ENCODE measurements around the gene INPP4B. TPM values are rescaled to one million over a fixed set of nuclear protein-coding genes. Genes with fewer than 3 reads are reported as not detected.

The INPP4B gene
- polyA plus RNA-seq, 1 experiment: 5.1 TPM

DNA sequence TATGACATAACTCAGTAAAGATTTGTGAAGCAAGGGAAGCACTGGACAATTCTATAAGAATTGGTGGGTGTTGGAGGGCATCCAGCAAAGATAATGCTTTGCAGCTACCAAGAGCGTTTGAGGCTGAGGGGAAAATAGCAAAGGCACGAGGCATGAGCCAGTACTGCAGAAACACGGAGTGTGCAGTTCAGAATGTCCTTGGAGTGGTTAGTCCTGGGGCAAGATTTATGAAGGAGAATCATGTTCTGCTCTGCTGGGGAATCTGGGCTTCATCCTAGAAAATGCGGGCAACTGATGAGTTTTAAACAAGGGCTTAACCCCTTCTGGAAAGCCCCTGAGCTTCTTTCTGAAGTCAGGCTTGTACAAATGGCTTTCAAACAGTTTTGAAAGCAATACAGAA, 757.2 kb downstream of the INPP4B start:
- H3K4me3 ChIP-seq (ENCODE audit: low read depth, low read length): no peak overlapping the region
- no peaks in the 10 kb centered on the region for H3K9me3 ChIP-seq (ENCODE audit: control insufficient read depth, insufficient read depth, low read length)
- H3K27me3 ChIP-seq (ENCODE audit: control insufficient read depth, insufficient read depth, low read length): no peaks in the 10 kb centered on the region
- ChIA-PET POLR2A (no interaction called here), CTCF (no interaction called here)
- H3K27ac ChIP-seq (ENCODE audit: low read depth, low read length): no peak overlapping the region
- no peak for DNase-seq (ENCODE audit: low read depth, low spot score)
- TF ChIP-seq, protein P1, sequence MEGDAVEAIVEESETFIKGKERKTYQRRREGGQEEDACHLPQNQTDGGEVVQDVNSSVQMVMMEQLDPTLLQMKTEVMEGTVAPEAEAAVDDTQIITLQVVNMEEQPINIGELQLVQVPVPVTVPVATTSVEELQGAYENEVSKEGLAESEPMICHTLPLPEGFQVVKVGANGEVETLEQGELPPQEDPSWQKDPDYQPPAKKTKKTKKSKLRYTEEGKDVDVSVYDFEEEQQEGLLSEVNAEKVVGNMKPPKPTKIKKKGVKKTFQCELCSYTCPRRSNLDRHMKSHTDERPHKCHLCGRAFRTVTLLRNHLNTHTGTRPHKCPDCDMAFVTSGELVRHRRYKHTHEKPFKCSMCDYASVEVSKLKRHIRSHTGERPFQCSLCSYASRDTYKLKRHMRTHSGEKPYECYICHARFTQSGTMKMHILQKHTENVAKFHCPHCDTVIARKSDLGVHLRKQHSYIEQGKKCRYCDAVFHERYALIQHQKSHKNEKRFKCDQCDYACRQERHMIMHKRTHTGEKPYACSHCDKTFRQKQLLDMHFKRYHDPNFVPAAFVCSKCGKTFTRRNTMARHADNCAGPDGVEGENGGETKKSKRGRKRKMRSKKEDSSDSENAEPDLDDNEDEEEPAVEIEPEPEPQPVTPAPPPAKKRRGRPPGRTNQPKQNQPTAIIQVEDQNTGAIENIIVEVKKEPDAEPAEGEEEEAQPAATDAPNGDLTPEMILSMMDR (IDR thresholded peaks at IDR 0.05; ENCODE audit: low read depth, low read length): no peak

DNA sequence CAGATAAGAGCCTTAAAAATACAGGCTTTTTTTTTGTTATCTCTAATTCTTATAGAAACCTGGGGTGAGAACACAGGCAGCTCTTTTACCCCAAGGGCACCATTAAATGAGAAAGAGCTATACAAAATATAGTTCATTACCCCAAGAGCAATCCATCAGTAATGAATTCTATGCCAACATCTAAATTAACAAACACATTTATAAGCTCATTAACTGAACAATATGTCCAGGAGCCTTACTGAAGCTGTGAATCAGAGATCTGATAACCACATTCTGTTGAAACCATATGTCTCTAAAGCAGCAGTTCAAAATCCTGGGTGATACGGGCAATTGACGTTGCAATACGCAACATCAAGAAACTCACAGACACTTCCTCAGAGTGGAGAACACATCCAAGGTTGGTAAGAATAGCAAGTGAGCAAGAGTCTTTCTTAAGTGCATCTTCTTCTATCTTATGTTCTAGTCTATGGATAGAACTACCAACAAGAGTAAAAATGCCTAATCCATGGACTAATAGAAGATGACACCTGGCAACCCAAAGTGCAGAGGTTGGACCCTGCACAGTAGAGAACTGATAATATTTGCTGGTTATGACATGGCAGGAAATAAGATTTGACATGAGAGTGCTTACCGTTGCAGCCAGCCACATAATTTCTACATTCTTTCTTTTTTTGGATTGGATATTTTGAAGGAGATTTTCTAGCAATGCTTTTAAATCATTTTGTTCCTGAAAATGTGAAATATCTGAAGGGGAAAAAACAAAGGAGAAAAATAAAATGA, 760.4 kb downstream of the INPP4B start:
- POLR2A ChIA-PET: no interaction called here
- no peaks in the 10 kb centered on the region for H3K9me3 ChIP-seq (ENCODE audit: control insufficient read depth, insufficient read depth, low read length)
- H3K27ac ChIP-seq (ENCODE audit: low read depth, low read length): no peak overlapping the region
- CTCF ChIA-PET: no interaction called here
- no peak overlapping the region for H3K4me3 ChIP-seq (ENCODE audit: low read depth, low read length)
- TF ChIP-seq, protein P1 (IDR thresholded peaks at IDR 0.05; ENCODE audit: low read depth, low read length): no peak
- H3K27me3 ChIP-seq (ENCODE audit: control insufficient read depth, insufficient read depth, low read length): no peaks in the 10 kb centered on the region
- no peak for DNase-seq (ENCODE audit: low read depth, low spot score)

GRCh38 chr4:142083264-142083663, 762.8 kb downstream of the INPP4B start:
- Histone ChIP-seq H3K9me3 (ENCODE audit: control insufficient read depth, insufficient read depth, low read length) (no peaks in the 10 kb centered on the region), H3K4me3 (ENCODE audit: low read depth, low read length) (no peak overlapping the region), H3K27ac (ENCODE audit: low read depth, low read length) (no peak overlapping the region), H3K27me3 (ENCODE audit: control insufficient read depth, insufficient read depth, low read length) (no peaks in the 10 kb centered on the region)
- TF ChIP-seq, protein P1 (IDR thresholded peaks at IDR 0.05; ENCODE audit: low read depth, low read length): no peak
- DNase-seq (ENCODE audit: low read depth, low spot score): no peak
- POLR2A ChIA-PET: no interaction called here
- CTCF ChIA-PET: no interaction called here

GRCh38 chr4:142081025-142081424, 765.1 kb downstream of the INPP4B start:
- no peak overlapping the region for H3K27ac ChIP-seq (ENCODE audit: low read depth, low read length)
- TF ChIP-seq, protein P1 (IDR thresholded peaks at IDR 0.05; ENCODE audit: low read depth, low read length): no peak
- ChIA-PET CTCF (no interaction called here), POLR2A (no interaction called here)
- no peaks in the 10 kb centered on the region for H3K9me3 ChIP-seq (ENCODE audit: control insufficient read depth, insufficient read depth, low read length)
- H3K4me3 ChIP-seq (ENCODE audit: low read depth, low read length): no peak overlapping the region
- no peaks in the 10 kb centered on the region for H3K27me3 ChIP-seq (ENCODE audit: control insufficient read depth, insufficient read depth, low read length)
- no peak for DNase-seq (ENCODE audit: low read depth, low spot score)

DNA sequence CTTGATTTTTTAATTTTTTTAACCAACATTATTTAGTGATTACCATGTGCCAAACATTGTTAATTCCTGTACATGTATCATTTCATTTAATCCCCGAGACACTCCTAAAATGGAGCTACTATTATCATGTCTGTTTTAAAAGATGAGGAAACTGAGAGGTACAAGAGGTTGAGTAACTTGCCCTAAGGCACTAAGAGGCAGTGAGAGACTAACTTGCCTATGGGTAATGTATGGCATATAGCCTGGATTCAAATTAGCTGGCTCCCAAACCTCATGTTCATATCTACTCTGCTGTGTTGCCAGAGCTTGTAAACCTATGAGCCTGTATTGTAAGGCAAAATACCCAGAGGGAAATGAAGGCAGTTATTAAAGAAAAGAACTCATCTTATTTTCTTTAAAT, 766.1 kb downstream of the INPP4B start:
- H3K27ac ChIP-seq (ENCODE audit: low read depth, low read length): no peak overlapping the region
- CTCF ChIA-PET: interaction anchor here (0.5 kb wide), 1 partner anchor 773 kb away, joined by 3 read pairs; no protein-coding TSS in a partner anchor
- H3K27me3 ChIP-seq (ENCODE audit: control insufficient read depth, insufficient read depth, low read length): no peaks in the 10 kb centered on the region
- POLR2A ChIA-PET: no interaction called here
- DNase-seq (ENCODE audit: low read depth, low spot score): no peak
- H3K4me3 ChIP-seq (ENCODE audit: low read depth, low read length): no peak overlapping the region
- TF ChIP-seq, protein P1 (IDR thresholded peaks at IDR 0.05; ENCODE audit: low read depth, low read length): no peak
- no peaks in the 10 kb centered on the region for H3K9me3 ChIP-seq (ENCODE audit: control insufficient read depth, insufficient read depth, low read length)

All from AG04450 (cell line).